ENCODE measurements around the gene UBTD1.
A peak's percentile ranks its signal among the peaks of the same experiment; 100 is the strongest.

UBTD1 gene

DNA sequence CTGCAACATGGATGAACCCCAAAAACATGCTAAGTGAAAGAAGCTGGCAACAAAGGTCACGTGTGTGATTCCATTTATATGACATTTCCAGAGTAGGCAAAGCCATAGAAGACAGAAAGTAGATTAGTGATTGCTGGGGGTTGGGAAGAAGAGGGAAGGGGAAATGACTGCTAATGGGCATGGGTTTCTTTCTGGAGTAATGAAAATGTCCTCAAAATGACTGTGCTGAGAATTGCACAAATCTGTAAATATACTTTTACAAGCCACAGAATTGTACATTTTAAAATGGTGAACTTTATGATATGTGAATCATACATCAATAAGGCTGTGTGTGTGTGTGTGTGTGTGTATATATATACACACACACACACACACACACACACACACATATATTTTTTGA is 16.3 kb upstream of the UBTD1 start:
- no peak for DNase-seq (ENCODE audit: low read depth in 1 of 2, low spot score in 1 of 2)

DNA sequence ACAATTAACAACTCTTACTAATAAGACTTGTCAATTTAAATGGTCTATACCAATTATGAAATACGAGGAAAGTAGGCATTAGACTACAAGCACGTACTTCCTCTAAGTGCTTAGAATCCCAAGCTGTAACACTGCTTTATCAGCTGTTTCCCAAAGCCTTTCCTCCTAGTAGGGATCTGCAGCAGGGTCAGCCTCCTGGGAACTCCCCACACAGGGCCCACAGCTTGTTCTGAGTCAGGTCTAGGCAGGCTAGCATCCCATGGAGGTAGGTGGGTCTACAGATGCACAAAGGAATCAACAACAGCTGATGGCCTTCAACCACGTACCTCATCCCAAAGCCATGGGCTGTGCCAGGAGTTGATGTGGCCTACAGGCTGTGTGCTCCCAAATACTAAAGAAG is 15.2 kb upstream of the UBTD1 start:
- no peak for DNase-seq (ENCODE audit: low read depth in 1 of 2, low spot score in 1 of 2)

DNA sequence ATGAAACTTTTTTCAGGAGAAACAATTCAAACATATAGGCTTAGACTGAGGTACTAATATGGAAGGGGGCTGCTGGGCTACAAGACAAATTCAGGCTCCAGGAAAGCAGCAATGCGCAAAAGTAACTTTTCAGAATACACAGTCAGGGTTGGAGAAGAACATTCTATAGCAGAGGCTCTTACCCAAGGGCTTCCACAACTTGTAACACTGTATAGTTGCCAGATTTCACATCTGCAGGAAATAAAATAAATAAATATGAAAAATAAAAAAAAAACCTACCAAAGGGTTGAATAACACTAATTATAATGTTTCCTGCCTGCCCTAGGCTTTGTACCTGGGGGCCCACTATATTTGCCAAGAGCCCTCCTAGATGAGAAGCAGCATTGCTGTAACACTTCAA is 14.8 kb upstream of the UBTD1 start:
- no peak for DNase-seq (ENCODE audit: low read depth in 1 of 2, low spot score in 1 of 2)

DNA sequence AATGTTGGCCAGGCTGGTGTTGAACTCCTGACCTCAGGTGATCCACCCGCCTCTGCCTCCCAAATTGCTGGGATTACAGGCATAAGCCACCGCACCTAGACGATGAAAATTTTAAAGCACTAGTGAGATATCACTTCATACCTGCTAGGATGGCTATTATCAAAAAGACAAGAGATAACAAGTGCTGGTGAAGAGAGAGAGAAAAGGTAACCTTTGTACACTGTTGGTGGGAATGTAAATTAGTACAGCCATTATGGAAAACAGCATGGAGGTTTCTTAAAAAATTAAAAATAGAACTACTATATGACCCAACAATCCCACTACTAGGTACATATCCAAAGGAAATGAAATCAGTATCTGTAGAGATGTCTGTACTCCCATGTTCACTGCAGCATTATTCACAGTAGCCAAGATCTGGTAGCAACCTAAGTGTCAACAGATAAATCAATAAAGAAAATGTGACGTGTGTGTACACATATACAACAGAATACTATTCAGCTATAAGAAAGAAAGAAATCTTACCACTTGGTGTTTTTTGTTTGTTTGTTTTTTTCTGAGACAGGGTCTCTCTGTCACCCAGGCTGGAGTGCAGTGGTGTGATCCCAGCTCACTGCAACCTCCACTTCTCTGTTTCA is 13.0 kb upstream of the UBTD1 start:
- no peak for DNase-seq (ENCODE audit: low read depth in 1 of 2, low spot score in 1 of 2)

DNA sequence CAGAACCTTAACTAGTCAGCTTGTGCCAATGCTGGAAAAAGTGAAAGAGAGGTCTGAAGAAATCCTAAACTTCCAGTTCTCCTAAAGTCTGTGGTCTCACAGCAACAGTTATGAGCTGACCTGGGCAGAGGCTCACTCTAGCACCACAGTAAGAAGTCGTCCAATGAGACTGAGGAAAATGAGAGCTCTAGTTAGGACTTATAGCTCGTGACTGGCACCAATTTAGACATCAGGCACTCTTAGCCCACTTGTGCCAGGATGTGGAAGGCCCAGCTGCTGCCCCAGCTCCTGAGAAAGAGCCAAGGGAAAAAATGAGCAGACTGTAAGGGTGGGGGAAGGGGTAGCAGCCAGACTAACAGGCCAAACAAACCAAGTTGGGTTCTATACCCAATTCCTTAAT is 8.1 kb upstream of the UBTD1 start:
- DNase-seq (ENCODE audit: low read depth in 1 of 2, low spot score in 1 of 2): no peak

DNA sequence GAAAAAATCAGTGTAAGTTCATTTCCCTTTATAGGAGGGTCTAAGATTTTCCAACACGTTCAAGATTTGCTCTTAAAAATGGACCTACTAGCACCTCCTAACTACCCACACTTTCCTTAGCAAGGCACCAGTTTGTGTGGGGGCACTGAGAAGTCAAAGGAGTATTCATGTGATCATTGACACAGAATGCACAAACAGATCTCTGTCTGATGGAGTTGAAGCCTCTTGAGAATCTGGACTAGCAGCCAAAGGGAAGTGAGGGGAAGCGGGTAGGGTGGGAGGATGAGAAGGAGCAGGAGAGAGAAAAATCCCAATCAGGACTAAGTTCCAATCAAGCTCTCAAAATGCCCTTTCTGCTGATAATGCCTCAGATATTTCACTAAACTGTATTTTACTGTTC is 4.6 kb upstream of the UBTD1 start:
- DNase-seq (ENCODE audit: low read depth in 1 of 2, low spot score in 1 of 2): no peak

DNA sequence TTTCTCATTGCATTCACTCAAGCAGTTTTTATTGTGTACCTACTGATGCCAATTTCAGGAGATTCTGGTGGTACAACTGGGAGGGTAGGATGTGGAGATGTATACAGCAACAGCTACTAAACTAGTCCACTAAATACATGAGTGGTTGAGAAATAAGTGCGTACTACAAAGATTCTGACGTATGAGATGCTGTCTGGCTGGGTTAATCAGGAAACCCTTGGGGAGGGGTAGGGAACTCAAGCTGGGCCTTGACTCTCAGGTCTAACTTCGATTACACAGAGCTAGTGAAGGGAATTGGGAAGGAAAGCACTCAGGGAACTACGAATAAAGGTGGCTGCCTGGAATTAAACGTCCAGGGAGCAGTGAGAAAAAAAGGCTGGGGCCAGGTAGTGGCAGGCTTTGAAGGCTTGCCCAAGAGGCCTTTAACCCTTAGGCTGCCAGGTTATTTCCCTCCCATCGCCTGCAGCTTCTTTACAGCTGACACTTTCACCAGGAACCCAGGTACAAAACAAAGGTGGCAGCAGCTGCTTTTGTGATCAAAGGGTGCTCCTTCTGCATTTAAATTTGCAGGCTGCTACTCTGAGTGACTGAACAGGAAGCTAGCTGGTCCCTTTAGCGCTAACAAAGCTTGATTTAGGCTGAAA is 3.7 kb upstream of the UBTD1 start:
- DNase-seq (ENCODE audit: low read depth in 1 of 2, low spot score in 1 of 2): no peak

DNA sequence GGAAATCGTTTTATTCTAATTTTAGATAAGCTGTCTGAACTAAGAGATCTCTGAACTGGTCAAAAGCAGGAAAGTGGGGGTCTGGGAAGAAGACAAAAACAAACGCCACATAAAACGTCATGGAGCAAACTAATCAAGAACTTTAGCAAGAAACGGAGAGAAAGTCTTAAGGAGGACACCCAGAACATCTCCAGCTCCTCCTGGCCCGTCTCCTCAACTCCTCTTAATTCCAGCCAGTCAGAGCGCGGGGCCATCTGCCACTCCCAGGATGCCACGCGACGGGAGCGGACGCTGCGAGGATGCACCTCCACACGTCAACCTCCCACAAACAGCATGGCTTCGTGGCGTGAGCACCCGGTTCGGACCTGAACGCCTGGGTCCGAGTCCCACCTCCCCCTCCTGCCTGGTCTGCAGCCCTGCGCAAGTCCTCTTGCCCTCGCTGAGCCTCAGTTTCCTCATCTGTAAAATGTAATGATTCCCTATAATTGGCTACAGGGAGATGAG is 1.1 kb upstream of the UBTD1 start:
- DNase-seq (ENCODE audit: low read depth in 1 of 2, low spot score in 1 of 2): peak; percentile 51 to 75

DNA sequence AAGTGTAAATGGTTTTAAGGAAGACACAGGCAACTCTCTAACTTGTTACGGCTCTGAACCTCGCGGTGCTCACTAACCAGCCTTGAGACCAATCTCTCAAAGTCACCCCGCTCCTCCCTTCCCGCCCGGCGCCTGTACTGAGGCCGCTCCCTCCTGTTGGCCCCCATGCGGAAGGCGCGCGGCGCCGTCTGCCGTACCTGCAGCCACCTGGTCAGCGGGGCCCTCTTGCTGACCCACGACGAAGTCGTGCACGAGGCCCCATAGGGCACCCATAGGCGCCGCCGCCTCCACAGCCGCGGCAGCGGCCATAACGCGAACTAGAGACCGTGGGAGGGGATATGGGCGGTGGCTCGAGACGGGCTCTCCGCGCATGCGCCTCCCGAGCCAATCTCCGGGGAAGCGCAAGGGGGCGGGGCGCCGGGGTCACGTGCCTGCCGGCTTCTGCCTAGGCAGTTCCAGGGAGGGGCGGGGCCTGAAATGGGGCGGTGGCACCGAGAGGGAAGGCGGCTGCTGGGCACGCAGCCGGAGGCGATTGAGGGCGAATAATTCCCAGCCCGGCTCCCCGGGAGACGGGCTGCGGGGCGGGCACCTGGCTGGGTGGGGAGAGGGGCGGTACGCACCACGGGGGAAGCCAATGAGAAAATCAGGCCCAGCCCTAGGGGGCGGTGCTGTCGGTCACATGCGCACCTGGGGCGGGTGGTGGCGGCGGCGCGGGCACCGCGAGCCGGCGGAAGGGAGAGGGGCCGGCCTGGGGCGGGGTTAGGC is 466 bp upstream of the UBTD1 start, which contains the start of gene MMS19:
Gene MMS19, minus strand, starts transcription at position 347 of the 765 bp plus-strand sequence. Its CDS starts 38 bp downstream, at position 309.
- DNase-seq (ENCODE audit: low read depth in 1 of 2, low spot score in 1 of 2): peak; percentile 99

DNA sequence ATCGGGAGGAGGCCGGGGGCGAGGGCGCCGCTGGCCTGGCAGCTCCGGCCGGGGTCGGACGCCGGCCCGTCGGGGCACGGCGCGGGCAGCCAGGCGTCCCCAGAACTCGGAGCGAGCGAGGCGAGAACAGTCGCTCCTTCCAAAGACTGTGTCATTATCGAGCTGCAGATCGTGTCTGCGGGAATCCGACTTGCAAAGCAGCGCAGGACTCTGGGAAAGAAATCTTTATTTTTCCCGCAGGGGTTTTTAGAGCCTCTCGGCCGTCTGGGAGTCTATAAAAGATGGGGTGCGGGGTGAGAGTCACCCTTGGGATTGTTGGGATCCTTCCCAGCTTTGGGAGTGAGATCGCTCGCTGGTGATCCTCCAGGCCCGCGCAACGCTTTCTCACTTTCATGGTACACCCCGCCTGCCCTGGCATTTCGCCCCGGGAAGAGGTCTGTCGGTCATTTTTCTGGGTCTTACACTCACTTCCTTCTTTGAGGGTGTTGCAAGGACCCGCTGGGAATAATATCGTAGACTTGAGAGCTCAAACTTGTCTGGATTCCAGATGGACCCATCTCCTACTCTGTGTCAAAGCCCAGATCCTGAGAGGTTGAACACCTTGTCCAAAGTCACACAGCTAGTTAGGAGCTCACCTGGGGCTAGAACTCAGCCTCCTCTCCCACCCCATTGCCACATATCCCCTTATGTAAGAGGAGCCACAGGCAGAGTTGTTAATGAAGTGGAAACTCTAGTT is 1.0 kb downstream of the UBTD1 start:
- DNase-seq (ENCODE audit: low read depth in 1 of 2, low spot score in 1 of 2): no peak

DNA sequence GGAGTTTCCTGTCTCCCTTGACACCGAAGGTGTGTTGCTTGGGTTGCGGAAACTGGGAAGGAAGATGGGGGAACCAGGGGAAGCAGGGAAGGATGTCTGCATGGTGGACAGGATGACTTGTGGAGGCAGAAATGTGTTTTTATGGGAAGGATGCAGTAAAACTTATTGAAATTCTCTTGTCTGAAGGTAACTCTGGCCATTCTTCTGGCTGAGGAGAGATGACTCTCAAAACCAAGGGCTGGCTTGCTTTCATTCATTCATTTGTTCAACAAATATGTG is 1.5 kb downstream of the UBTD1 start:
- DNase-seq (ENCODE audit: low read depth in 1 of 2, low spot score in 1 of 2): no peak

DNA sequence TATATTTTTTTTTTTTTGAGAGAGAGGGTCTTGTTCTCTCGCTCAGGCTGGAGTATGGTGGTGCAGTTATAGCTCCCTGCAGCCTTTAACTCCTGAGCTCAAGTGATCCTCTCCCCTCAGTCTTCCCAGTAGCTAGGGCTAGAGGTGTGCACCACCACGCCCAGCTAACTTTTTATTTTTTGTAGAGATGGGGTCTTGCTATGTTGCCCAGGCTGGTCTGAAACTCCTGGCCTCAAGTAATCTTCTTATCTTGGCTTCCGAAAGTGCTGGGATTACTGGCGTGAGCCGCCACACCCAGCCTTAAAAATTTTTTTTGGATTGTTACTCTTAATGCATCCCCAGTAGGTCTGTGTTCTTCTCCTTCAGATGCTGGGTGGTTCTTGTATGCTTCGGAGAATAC is 4.2 kb downstream of the UBTD1 start:
- DNase-seq (ENCODE audit: low read depth in 1 of 2, low spot score in 1 of 2): no peak

DNA sequence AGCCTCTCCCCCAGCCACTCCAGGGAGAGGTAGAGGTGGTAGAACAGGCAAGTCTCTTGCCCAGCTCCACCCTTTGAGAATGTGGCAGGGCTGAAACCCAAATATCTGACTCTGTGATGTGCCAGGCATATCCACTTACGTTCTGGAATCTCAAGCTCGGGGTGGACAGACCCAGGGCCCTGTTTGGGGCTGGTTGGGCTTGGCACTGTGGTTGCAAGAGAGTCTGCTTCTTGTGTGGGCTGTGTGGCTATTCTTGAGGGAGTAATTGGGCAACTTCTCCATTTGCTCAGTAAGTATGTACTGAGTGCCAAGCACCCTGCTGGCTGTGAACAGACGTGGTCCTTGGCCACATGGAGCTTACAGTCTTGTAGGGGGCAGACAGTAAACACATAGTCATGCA is 4.7 kb downstream of the UBTD1 start:
- DNase-seq (ENCODE audit: low read depth in 1 of 2, low spot score in 1 of 2): no peak

DNA sequence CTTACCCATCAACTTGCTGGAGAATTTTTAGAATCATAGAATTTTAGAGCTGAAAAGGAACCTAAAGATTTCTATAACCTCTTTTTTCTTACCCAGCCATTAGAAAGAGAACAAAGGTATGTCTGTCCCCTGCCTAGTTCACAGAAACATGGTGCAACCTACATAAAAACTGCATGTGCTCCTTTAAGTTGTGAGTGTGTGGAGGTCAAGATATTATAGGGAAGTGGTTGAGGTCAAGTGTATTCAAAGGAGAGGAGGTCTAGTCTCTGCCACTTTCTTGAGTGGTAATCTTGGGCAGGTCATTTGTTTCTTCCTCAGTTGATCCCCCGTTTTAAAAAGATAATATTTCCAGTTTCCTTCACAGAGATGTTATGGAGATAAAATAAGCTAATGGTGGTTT is 6.4 kb downstream of the UBTD1 start:
- DNase-seq (ENCODE audit: low read depth in 1 of 2, low spot score in 1 of 2): no peak

DNA sequence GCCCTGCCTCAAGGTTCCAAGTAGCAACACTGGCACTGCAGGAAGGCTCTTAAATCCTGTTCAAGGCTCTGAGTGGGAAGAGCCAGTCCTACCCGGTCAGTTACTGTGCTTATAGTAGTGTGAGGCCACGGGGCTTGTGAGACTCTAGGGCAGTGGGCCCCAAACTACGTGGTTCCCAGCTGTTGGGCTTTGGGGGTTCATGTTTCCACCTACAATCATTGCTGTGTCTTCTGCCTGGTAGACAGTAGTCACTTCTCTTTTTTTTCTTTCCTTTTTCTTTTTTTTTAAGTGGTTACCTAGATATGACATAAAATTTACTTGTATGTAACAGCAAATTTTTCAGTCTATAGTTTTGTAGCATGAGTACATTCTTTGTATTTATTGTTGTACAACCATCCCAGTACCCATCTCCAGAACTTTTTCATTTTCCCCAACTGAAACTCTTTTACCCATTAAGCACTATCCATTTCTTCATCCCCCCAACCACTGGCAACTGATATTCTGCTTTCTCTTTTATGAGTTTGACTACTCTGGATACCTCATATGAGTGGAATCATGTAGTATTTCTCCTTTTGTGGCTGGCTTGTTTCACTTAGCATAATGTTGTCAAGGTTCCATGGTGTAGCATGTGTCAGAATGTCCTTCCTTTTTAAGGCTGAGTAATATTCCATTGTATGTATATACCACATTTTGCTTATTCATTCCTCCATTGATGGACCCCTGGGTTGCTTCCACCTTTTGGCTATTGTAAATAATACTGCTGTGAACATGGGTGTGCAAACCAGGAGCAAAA is 7.7 kb downstream of the UBTD1 start:
- DNase-seq (ENCODE audit: low read depth in 1 of 2, low spot score in 1 of 2): no peak

DNA sequence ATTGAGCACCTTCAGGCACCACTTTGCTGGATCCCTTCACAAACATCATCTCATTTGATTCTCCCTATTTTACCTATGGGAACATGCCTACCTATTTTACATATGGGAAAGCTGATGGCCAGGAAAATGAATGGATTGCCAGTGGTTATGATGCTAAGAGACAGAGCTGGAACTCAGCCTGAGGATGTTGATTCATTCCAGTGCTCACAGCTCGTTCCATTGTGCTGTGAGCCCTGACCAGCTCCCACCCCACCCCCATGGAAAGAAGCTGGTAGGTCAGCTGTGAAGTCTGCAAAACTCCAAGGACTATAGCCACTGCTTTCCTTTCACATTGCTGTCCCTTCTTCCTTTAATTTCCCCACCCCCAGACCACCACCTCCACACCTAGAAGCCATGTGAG is 9.6 kb downstream of the UBTD1 start:
- DNase-seq (ENCODE audit: low read depth in 1 of 2, low spot score in 1 of 2): no peak

DNA sequence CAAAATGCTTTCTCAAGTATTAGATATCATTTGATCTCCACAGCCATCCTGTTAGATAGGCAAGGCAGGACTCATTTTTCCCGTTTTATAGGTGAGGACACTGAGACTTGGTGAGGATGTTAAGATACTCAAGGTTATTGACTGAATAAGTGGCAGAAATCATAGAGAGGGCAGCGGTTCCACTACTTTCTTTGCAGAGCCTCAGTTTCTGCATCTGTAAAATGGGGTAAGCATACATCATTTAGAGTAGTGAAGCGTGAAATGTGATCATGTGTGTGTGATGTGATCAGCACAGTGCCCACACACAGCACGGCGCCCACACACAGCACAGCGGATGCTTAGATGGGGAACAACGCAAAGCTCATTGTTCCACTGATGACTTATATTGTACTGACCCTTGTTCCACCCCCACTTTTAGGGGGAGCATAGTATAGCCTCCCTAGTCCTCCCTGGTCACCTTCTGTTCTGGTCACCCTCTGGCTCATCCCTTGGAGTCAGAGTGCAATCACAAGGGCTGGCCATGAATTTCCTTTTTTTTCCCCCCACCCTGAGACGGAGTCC is 10.5 kb downstream of the UBTD1 start:
- DNase-seq (ENCODE audit: low read depth in 1 of 2, low spot score in 1 of 2): no peak

DNA sequence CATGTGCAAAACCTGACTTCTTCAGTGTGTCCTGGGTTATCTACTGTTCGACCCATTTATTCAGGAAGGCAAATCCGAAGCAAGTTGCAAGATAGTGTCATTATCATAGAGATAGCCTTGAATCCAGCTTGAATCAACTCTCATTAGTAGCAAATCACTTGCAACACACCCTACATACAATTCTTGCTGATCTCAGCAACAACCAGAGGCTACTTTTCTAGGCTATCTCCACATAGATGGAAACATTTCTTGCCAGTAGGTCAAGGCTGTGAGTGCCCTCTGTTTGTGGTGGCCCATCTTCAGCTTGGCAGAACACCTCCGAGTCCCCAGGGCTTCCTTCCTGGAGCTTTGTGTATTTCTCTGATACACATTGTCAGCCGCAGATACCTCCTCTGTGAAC is 12.0 kb downstream of the UBTD1 start:
- DNase-seq (ENCODE audit: low read depth in 1 of 2, low spot score in 1 of 2): no peak

DNA sequence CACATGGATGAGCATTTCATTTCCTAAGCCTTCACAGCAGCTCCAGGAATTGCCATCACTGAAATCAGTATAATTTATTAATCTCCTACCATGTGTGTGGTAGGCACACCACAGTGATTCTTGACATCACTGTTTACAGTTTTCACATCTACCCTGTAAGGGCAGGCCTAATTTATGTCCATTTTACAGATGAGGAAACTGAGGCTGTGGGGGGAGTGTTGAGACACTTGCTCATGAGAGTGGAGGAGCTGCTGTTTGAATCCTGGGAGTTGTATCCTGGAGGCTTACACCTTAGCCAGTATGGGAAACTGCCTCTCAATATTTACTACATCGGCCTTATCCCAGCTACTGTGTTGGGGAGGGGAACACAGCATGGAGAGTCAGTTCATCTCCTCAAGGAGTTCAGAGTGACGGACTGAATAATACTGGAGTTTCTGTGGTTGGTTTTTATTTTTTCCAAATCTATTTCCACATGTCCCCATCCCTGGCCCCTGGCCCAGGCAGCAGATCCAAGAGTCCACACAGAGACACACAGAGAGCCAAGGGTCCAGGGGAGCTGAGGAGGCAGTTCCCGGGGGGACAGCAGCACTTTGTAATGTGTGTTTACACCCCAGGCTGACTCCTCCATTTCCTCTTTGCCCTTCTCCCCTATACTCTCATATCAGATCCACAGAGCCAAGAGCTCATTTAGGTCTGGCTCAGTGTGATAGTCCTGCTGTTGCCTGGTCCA is 13.2 kb downstream of the UBTD1 start:
- no peak for DNase-seq (ENCODE audit: low read depth in 1 of 2, low spot score in 1 of 2)

DNA sequence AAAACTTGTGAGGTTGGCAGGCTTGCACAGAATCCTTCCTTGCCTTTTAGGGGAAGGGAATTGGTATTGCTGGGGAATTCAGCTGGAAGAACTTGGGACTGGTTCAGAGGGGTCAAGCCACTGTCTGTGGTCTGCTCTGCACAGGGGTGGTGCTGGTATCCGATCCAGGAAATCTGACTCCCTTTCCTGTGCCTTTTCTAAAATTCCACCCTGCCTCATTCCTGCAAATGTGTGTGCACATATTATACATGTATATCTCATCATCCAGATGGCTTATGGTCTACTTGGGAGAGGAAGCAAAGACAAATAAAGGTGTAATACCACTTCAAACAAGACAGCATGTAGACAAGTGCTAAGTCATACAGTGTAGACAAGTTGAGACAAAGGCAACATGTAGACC is 14.3 kb downstream of the UBTD1 start:
- DNase-seq (ENCODE audit: low read depth in 1 of 2, low spot score in 1 of 2): no peak
